T47D (cell line): Measurements from ENCODE around the gene ELL.

Experiments
- DNase-seq, 2 experiments: peaks; one replicate each; pipeline versions ENCODE4 v3.0.0 to v3.0.0-alpha.2; 2011 to 2012; ENCODE audit warnings: low read depth in 1 of 2, low spot score in 1 of 2
- JUND ChIP-seq: IDR thresholded peaks from 2 replicates; pipeline ENCODE4 v1.6.1; 2012; ENCODE audit warnings: low read depth
- in situ Hi-C: cut with HindIII; loops from 2 replicates; pipeline ENCODE4 v1.10.0; 2016; ENCODE audit warnings: low sequenced_read_pairs, low pct_unique_long_range_greater_than_20kb

The ELL gene

DNA sequence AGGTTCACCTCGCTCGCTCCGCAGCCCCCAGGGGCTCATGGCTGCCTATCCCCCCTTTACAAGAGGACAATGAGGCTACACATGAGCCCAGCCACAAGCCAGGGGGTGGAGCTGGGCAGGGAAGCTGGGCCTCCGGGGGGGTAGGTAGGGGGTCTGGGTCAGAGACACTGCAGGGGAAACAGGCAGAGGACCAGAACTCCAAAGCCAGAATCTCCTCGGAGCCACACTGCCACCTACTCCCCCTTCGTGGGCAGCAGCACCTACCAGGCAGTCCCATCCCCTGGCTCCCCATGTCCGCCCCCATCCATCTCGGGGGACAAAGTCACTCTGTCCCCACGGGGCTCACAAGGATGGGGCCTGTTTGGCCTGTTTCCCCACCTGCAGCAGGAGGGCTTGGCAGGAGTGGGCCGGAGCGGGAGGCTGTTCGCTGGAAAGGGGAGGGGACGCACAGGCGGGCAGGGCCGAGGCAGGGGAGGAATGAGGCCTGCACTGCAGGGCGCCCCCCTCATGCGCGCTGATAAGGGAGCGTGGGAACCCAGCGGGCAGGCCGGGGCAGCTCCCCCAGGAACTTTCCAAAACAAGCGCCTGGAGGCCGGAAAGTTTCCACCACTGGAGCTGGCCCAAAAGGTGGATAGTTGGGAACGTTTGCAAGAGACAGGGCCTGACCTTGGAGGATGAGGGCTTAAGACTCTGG, 83.4 kb downstream of the ELL start:
- in situ Hi-C loops = no loop called here
- no peak for TF ChIP-seq JUND
- peak; percentile 61 to 87 for DNase-seq

DNA sequence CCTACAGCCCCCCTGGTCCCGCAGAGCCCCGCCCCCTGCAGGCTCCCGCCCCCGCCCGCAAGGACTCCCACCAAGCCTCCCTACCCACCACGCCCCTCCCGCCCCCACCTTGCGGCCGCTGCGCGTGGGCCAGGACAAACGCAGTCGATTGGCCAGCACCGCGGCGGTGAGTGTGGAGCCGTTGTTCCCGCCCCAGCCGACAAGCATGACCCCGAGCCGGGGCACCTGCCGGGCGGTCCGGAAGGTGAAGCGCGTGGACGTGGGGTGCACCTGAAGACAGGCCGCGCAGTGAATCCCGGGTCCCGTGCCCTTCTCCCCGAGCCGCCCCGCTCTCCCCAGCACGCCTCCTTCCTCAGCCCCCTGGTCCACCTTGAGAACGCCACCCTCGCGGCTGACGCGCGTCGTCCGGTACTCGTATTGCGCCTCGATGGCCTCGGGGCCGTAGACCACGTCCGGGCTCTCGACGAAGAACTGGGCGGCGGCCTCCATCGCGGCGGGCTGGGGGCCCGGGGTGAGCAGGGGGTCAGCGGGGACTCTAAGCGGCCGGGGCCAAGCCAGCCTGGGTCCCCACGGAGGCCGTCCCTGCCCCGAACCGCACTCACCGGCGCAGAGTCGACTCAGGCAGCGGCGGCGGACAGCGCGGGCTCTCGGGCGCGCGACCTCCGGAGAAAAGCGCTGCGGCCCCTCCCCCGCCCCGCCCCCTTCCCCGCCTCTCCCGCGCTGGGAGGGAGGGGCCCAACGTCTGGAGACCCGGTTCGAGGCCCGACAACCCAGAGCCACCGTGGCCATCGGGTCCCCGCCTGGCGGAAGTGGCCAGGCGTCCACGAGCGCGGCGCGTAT, 84.2 kb downstream of the ELL start, which contains the start of gene ISYNA1:
Gene ISYNA1 (minus strand): TSS at position 643 of the 840 bp plus-strand sequence. CDS start 154 bp downstream, at position 489.
- DNase-seq = peak; percentile 82 to 85
- TF ChIP-seq JUND = no peak
- in situ Hi-C loops = no loop called here

GRCh38 chr19:18436671-18437490, 85.0 kb downstream of the ELL start:
- peak; percentile 79 to 80 for DNase-seq
- no peak for TF ChIP-seq JUND
- in situ Hi-C loops = no loop called here

DNA sequence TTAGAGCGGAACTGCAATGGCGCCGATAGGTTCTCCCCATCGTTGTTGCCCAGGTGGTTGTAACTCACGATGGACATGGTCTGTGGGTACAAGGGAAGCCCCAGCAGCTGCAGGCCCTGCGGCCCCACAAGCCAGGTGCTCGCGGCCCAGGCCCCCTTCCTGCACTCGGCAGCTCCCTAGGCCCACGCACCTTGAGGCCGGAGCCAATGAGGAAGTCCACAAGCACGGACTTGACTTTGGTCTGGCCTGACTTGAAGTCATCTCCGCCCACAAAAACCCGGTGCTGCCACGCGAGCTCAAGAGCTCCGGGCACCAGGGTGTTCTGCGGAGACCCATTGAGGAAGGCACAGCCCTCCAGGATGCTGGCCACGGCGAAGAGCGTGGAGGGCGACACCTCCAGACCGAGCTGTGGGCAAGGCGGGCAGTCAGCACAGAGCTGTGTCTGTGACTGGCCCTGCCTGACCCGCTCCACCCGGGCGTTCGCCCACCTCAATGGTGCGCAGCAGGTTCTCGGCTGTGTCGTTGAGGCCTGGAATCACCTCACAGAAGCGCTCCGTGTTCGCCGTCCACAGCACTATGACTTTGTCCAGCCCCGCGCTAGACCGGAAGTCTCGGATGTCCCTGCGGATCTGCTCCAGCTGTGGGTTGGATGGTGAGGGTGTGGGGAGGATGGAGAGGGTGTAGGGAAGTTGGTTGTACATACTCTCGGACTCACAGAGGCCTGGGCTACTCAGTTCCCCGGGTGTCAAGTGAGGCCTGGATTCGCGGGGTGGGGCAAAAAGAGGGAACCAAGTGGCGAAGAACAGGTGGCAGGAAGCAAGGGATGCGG, 85.8 kb downstream of the ELL start:
- no peak for DNase-seq
- in situ Hi-C loops = no loop called here
- TF ChIP-seq JUND = no peak

DNA sequence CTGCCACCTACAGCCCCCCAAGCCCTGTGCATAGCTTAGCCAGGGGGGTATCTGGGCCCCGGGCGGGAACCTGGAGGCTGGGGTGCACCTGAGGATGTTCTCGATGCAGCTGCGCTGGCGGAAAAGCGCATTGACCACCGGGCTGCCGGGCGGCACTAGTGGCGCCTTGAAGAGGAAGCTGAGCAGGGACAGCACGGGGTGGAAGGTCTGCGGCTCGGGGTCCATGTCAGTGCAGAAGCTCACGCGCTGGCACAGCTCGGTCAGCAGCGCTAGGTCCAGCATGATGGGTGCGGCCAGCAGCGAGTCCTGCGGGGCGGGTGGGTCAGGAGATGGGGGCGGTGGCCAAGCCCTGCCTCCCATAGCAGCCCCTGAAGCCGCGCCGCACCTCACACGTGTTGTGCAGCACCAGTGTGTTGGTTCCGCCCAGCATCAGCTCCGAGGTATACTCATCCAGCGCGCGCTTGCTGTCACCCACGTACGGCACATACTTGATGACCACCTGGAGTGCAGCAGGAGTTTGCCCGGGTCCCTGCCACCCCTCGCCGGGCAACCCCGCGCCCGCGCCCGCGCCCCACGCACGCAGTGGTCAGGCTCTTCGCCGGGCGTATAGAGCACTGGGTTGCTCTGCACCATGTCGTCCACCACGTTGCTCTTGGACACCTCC, 86.6 kb downstream of the ELL start:
- in situ Hi-C loops = no loop called here
- DNase-seq = no peak
- TF ChIP-seq JUND = no peak

- in situ Hi-C loops = no loop called here
- DNase-seq = no peak
- TF ChIP-seq JUND = no peak
Observed at GRCh38 chr19:18434411-18435175, 87.3 kb downstream of the ELL start.

GRCh38 chr19:18433735-18434398, 88.0 kb downstream of the ELL start:
- DNase-seq = no peak

DNA sequence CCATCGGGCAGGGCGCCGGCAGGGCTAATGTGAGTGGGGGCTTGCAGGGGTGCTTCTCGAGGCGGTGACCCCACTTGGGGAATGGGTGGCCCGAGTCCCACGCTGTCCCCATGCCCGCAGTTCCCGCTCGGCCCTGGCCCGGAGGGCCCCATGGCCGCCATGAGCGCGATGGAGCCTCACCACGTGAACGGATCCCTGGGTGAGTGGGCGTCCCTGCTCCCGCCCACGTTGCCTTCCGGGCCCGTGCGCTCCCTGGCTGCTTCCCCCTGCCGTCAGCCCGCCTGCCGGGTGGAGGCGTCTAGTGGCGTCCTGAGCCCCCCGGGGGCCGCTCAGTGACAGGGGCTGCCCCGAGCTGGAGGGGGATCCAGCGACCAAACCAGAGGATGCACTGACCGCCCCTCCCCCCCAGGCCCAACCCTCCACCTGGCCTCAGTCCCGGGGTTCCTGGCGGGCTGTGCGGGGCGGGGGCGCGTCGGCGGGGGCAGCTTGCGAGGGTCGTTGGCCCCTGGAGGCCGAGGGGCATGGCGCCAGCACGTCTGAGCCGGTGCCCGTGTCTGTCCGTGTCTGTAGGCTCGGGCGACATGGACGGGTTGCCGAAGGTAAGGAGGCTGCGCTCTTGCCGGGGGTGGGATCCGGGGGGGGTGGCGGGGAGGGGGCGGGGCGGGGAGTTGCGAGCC, 88.7 kb downstream of the ELL start:
- in situ Hi-C loops = no loop called here
- DNase-seq = no peak
- no peak for TF ChIP-seq JUND

More at GRCh38 chr19:18433735-18434398, 88.0 kb downstream of the ELL start:
- TF ChIP-seq JUND = no peak
- in situ Hi-C loops = no loop called here

GRCh38 chr19:18432275-18433014, 89.4 kb downstream of the ELL start:
- in situ Hi-C loops = no loop called here
- TF ChIP-seq JUND = no peak
- DNase-seq = no peak
